Measurements from ENCODE around the gene BHLHE40. TPM values are rescaled to one million over a fixed set of nuclear protein-coding genes. Genes with fewer than 3 reads are reported as not detected.
A peak's percentile ranks its signal among the peaks of the same experiment; 100 is the strongest.

Gene BHLHE40
- total and polyA plus RNA-seq, 10 of the 15 experiments (the other 5 are each of a cell fraction or from before 2014, with no cell fraction given) = 25.2 to 106 (median 51.4) TPM

GRCh38 chr3:4980229-4981203, 1.3 kb downstream of the BHLHE40 start:
- peak overlapping the region; percentile 66 for H3K9ac ChIP-seq (ENCODE audit: control insufficient read depth, insufficient read depth, low read length)
- in situ Hi-C loops (cut with MboI) (loop anchor here (5.0 kb wide), 2 partner anchors 228 to 263 kb away; no protein-coding TSS in a partner anchor), intact Hi-C loops (cut with micrococcal nuclease; ENCODE audit: unreplicated experiment) (loop anchor here (10.0 kb wide), 1 partner anchor 476 kb away; no protein-coding TSS in a partner anchor)
- 1% methylated on average over 30 of the region's 32 CpGs for WGBS (ENCODE audit: insufficient coverage, insufficient replicate concordance, low lambda C conversion rate, missing lambda C conversion rate)
- ATAC-seq = peak; percentile 11
- peaks cover 27% of the 10 kb centered on the region for H3K4me1 ChIP-seq (ENCODE audit: control insufficient read depth, insufficient read depth, low read length)
- H2AFZ ChIP-seq (ENCODE audit: control insufficient read depth, low read depth, low read length) = no peak overlapping the region
- FAIRE-seq = peak; percentile 13
- BruUV-seq (replicated peaks) = no TSS peak
- H3K36me3 ChIP-seq (ENCODE audit: control insufficient read depth in 2 of 2, insufficient read depth in 2 of 2, low read length in 1 of 2) = peaks cover 7 to 13% of the 10 kb centered on the region in 2 experiments
- peak overlapping the region; percentile 72 for H3K27ac ChIP-seq (ENCODE audit: control insufficient read depth, insufficient read depth)
- H3K9me3 ChIP-seq (replicated peaks; ENCODE audit: control insufficient read depth, insufficient read depth, low read length) = no peaks in the 10 kb centered on the region
- no peaks in the 10 kb centered on the region; the same call in 1 of the 2 replicates for H4K20me1 ChIP-seq (ENCODE audit: control insufficient read depth, insufficient read depth)
- peak overlapping the region; percentile 97 for H3K4me3 ChIP-seq
- peaks cover 57% of the 10 kb centered on the region for H3K79me2 ChIP-seq (ENCODE audit: control insufficient read depth, insufficient read depth, low read length)
- peak overlapping the region; percentile 68 for H3K4me2 ChIP-seq (ENCODE audit: control insufficient read depth, insufficient read depth)
- CTCF ChIA-PET = interaction anchor here (0.6 to 14.2 kb wide), 33 partner anchors 11 to 485 kb away, joined by 3 to 330 read pairs (median 5); no protein-coding TSS in a partner anchor
- POLR2A ChIA-PET = interaction anchor here (0.7 to 14.4 kb wide), 11 partner anchors 14 to 255 kb away, joined by 3 to 230 read pairs (median 7); no protein-coding TSS in a partner anchor
- no peaks in the 10 kb centered on the region for H3K27me3 ChIP-seq (replicated peaks in 1 of 2; ENCODE audit: control insufficient read depth in 2 of 2, insufficient read depth in 2 of 2, low read length in 1 of 2)
- peak; percentile 66 for DNase-seq (ENCODE audit: low read depth, low spot score)
- SMC1A ChIA-PET (ENCODE audit: uncharacterized antibody, unreplicated experiment) = interaction anchor here (0.6 to 13.6 kb wide), 21 partner anchors 14 to 270 kb away, joined by 3 to 186 read pairs (median 13); no protein-coding TSS in a partner anchor
- RAD21 ChIA-PET (ENCODE audit: unreplicated experiment) = interaction anchor here (1.0 to 16.1 kb wide), 17 partner anchors 13 to 269 kb away, joined by 3 to 421 read pairs (median 10); no protein-coding TSS in a partner anchor
- TF ChIP-seq, protein P1, sequence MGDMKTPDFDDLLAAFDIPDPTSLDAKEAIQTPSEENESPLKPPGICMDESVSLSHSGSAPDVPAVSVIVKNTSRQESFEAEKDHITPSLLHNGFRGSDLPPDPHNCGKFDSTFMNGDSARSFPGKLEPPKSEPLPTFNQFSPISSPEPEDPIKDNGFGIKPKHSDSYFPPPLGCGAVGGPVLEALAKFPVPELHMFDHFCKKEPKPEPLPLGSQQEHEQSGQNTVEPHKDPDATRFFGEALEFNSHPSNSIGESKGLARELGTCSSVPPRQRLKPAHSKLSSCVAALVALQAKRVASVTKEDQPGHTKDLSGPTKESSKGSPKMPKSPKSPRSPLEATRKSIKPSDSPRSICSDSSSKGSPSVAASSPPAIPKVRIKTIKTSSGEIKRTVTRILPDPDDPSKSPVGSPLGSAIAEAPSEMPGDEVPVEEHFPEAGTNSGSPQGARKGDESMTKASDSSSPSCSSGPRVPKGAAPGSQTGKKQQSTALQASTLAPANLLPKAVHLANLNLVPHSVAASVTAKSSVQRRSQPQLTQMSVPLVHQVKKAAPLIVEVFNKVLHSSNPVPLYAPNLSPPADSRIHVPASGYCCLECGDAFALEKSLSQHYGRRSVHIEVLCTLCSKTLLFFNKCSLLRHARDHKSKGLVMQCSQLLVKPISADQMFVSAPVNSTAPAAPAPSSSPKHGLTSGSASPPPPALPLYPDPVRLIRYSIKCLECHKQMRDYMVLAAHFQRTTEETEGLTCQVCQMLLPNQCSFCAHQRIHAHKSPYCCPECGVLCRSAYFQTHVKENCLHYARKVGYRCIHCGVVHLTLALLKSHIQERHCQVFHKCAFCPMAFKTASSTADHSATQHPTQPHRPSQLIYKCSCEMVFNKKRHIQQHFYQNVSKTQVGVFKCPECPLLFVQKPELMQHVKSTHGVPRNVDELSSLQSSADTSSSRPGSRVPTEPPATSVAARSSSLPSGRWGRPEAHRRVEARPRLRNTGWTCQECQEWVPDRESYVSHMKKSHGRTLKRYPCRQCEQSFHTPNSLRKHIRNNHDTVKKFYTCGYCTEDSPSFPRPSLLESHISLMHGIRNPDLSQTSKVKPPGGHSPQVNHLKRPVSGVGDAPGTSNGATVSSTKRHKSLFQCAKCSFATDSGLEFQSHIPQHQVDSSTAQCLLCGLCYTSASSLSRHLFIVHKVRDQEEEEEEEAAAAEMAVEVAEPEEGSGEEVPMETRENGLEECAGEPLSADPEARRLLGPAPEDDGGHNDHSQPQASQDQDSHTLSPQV (IDR thresholded peaks at IDR 0.05) = 0 out of 2 replicates have a peak, but pooled peaks have one; percentile 47
- no peak for TF ChIP-seq BCL11A (IDR thresholded peaks at IDR 0.05; ENCODE audit: low read depth, low read length)
- 0 out of 2 replicates have a peak, but pooled peaks have one; percentile 45 for TF ChIP-seq ASH2L (IDR thresholded peaks at IDR 0.05; ENCODE audit: borderline replicate concordance, low read depth)
- no peak for TF ChIP-seq ZBTB33 (IDR thresholded peaks at IDR 0.05)
- TF ChIP-seq CREB1 (IDR thresholded peaks at IDR 0.05; ENCODE audit: low read depth) = no peak
- peak; percentile 57 for TF ChIP-seq CREM (IDR thresholded peaks at IDR 0.05; ENCODE audit: low read depth)
- TF ChIP-seq CTCF (IDR thresholded peaks at IDR 0.05 in 2 of 3, conservative IDR thresholded peaks at IDR 0.05 in 1 of 3; ENCODE audit: control insufficient read depth in 2 of 3, extremely low read depth in 1 of 3, insufficient read depth in 1 of 3, low read depth in 3 of 3, low read length in 3 of 3) = peak; percentile 91 to 99 (median 99)
- no peak for TF ChIP-seq FOXM1 (IDR thresholded peaks at IDR 0.05; ENCODE audit: low read depth, low read length)
- peak; percentile 81 for TF ChIP-seq NBN (IDR thresholded peaks at IDR 0.05)
- TF ChIP-seq CBX3 (IDR thresholded peaks at IDR 0.05; ENCODE audit: borderline replicate concordance, low read depth) = no peak
- no peak for TF ChIP-seq CHD4 (IDR thresholded peaks at IDR 0.05)
- no peak for TF ChIP-seq NFXL1 (IDR thresholded peaks at IDR 0.05; ENCODE audit: borderline replicate concordance)
- no peak for TF ChIP-seq ZNF384 (IDR thresholded peaks at IDR 0.05; ENCODE audit: borderline replicate concordance, low read depth, low read length)
- TF ChIP-seq ZNF24 (IDR thresholded peaks at IDR 0.05) = peak; percentile 46; the same call in 1 of the 2 replicates

All from GM12878 (cell line).